Esophagus (tissue), 2 donors: ENCODE measurements around the gene ATF1. TPM values are rescaled to one million over a fixed set of nuclear protein-coding genes. Genes with fewer than 3 reads are reported as not detected.

Source experiments
- H3K27ac ChIP-seq, 2 donors: one replicate each; pipeline ENCODE4 v1.5.1; 2013; ENCODE audit warnings: low read depth in 2 of 2, mild to moderate bottlenecking in 2 of 2, inconsistent platforms in 1 of 2, low read length in 1 of 2, moderate library complexity in 1 of 2
- H3K27me3 ChIP-seq, 2 donors: one replicate each; pipeline ENCODE4 v1.6.1; 2013; ENCODE audit warnings: low read length in 2 of 2, control low read depth in 1 of 2, mild to moderate bottlenecking in 1 of 2; ENCODE audit not compliant: insufficient read depth in 2 of 2, control insufficient read depth in 1 of 2
- H3K36me3 ChIP-seq, 2 donors: one replicate each; pipeline ENCODE4 v1.6.1; 2013; ENCODE audit warnings: low read length in 1 of 2; ENCODE audit not compliant: control insufficient read depth in 2 of 2, insufficient read depth in 2 of 2
- H3K4me1 ChIP-seq, 2 donors: one replicate each; pipeline ENCODE4 v1.6.1; 2013; ENCODE audit warnings: low read length in 1 of 2; ENCODE audit not compliant: control insufficient read depth in 2 of 2, insufficient read depth in 2 of 2
- H3K4me3 ChIP-seq, 2 donors: one replicate each; pipeline ENCODE4 v1.5.1; 2013; ENCODE audit warnings: low read length in 2 of 2, mild to moderate bottlenecking in 2 of 2, low read depth in 1 of 2, moderate library complexity in 1 of 2
- H3K9me3 ChIP-seq, 2 donors: one replicate each; pipeline ENCODE4 v1.6.1; 2013; ENCODE audit warnings: mild to moderate bottlenecking in 2 of 2, low read depth in 1 of 2, low read length in 1 of 2, moderate library complexity in 1 of 2; ENCODE audit not compliant: control insufficient read depth in 2 of 2, insufficient read depth in 1 of 2
- WGBS, 2 donors: extraction: QIAGEN DNeasy Blood & Tissue Kit; methylation state at CpG; one replicate each; pipeline ENCODE4 v1.1.7; 2013; 5-methylcytosine and 5-hydroxymethylcytosine counted together
- polyA plus RNA-seq, 2 donors: library from polyadenylated mRNA; stranded (reverse); fragments of 200-250 nt; gene quantifications; one replicate each; pipeline ENCODE4 v1.2.3, GENCODE V29; 2013
- donor health status: healthy with polysubstance abuse.
- donor health status: Bipolar disorder and iron deficiency.

Gene ATF1
- polyA plus RNA-seq: 1 to 10 TPM; 4.2 to 9.7 TPM

DNA sequence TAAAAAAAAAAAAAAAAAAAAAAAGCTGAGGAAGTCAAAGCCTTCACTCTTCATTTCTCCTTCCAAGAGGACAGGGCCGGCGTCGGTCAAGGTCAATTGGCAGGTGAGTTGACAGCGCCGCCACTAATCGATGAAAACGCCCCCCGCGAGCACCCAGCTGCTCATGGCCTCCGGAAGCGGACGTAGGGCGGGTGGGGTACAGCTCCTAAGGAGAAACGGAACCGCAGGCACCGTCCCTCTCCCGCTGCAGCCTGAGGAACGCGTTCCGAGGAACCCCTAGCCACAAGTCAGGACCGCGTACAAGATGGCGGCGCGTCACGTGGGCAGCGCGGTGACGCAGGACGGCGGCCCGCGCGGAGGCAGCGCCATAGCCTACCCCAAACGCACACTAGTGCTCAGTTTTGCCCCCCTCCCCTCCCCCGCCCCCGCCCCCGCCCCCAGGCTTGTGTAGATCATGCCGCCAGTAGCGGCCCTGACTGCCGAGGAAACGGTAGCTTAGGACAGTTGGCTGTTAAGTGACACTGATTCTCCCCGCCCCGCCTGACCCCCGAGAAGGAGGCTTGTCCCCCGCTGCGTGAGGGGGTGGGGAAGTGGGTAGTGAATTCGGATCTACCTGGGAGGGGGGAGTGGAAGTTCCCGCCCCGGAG is at the start of gene ATF1:
Gene ATF1 (plus strand): TSS at position 463 of the 647 bp plus-strand sequence. CDS start 16,045 bp downstream, outside the sequence.
- WGBS, 2 donors: 0% methylated on average over 50 to 51 of the region's 51 CpGs

DNA sequence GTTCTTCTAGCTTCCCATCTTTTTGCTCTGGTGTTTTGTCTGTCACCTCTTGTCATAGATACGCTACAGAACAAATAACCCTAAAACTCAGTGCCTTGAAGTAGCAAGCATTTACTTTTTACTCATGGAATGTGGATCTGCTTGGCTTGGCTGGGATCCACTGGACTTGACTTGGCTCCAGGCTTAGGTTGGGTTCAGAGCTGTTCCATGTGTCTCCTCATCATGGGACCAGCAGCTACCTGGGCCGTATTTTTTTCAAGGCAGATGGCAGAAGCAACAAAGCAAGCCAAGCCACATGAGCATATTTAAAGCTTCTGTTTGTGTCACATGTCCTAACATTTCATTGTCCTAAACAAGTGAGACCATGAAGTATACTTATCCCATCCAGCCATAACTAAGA is 48.7 kb upstream of the ATF1 start:
- Histone ChIP-seq H3K36me3 (peaks cover 7 to 17% of the 10 kb centered on the region in 2 donors), H3K27me3 (no peaks in the 10 kb centered on the region), H3K4me3 (no peak overlapping the region), H3K9me3 (no peaks in the 10 kb centered on the region), H3K27ac (no peak overlapping the region), H3K4me1 (no peaks in the 10 kb centered on the region)
- WGBS, 2 donors: 67 to 68% methylated on average over 2 of the region's 2 CpGs

More for the DNA sequence above, at the start of gene ATF1:
- Histone ChIP-seq H3K27ac (peak within 1 kb of the TSS; percentile 91 to 99), H3K36me3 (no peaks in the 10 kb centered on the region), H3K27me3 (no peaks in the 10 kb centered on the region), H3K9me3 (no peaks in the 10 kb centered on the region), H3K4me1 (no peaks in the 10 kb centered on the region), H3K4me3 (peak within 1 kb of the TSS; percentile 60 to 74)

GRCh38 chr12:50718760-50719159 is 45.1 kb upstream of the ATF1 start:
- Histone ChIP-seq H3K9me3 (no peaks in the 10 kb centered on the region), H3K27ac (no peak overlapping the region), H3K36me3 (peaks cover 12 to 22% of the 10 kb centered on the region in 2 donors), H3K27me3 (no peaks in the 10 kb centered on the region), H3K4me3 (no peak overlapping the region), H3K4me1 (no peaks in the 10 kb centered on the region)
- WGBS, 2 donors: 77 to 85% methylated on average over 2 of the region's 2 CpGs

- WGBS, 2 donors: 91 to 92% methylated on average over 3 of the region's 3 CpGs
- H3K4me1 ChIP-seq: no peaks in the 10 kb centered on the region
- no peaks in the 10 kb centered on the region for H3K27me3 ChIP-seq
- no peak overlapping the region for H3K27ac ChIP-seq
- H3K9me3 ChIP-seq: no peaks in the 10 kb centered on the region
- H3K4me3 ChIP-seq: no peak overlapping the region
- peaks cover 9 to 27% of the 10 kb centered on the region in 2 donors for H3K36me3 ChIP-seq
Observed at GRCh38 chr12:50720085-50720484, 43.8 kb upstream of the ATF1 start.

DNA sequence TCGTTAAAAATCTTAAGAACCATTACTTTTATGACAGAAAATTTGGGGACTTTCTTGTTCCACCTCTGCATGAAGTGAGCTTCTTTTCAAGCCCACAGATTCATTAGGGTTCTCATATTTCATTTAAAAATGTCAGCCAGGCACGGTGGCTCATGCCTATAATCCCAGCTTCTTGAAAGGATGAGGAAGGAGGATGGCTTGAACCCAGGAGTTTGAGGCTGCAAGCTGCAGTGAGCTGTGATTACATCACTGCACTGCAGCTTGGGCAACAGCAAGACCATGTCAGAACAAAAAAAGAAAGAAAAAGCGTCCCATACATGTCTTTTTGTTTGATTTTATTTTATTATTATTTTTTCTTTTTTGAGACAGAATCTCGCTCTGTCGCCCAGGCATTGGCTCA is 43.4 kb upstream of the ATF1 start:
- Histone ChIP-seq H3K9me3 (no peaks in the 10 kb centered on the region), H3K4me3 (no peak overlapping the region), H3K36me3 (peaks cover 9 to 24% of the 10 kb centered on the region in 2 donors), H3K27ac (no peak overlapping the region), H3K27me3 (no peaks in the 10 kb centered on the region), H3K4me1 (no peaks in the 10 kb centered on the region)
- WGBS, 2 donors: 83 to 89% methylated on average over 5 of the region's 5 CpGs

DNA sequence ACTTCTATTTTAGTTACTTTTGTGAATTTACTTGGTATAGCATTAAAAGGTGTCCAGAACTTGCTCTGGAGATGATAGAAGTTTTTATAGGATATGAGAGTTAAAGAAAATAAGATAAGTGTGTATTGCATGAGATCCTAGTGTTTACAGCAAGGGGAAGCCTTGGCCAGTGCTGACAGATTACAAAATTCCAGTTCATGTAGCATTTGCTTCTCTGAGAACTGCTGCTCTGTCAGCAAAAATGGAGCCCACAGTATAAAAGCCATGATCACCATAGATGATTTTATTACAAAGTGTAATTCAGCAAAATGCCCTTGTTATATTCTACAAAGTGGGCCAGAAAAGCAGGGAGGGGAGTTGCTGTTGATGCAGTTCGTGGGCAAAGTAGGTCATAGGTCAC is 40.0 kb upstream of the ATF1 start:
- no peaks in the 10 kb centered on the region for H3K27me3 ChIP-seq
- H3K27ac ChIP-seq: no peak overlapping the region
- H3K9me3 ChIP-seq: no peaks in the 10 kb centered on the region
- H3K4me3 ChIP-seq: no peak overlapping the region
- peaks cover 10 to 30% of the 10 kb centered on the region in 2 donors for H3K36me3 ChIP-seq
- H3K4me1 ChIP-seq: no peaks in the 10 kb centered on the region
- 65 to 82% methylated on average over 1 of the region's 1 CpG for WGBS, 2 donors

GRCh38 chr12:50725011-50725942 is 38.6 kb upstream of the ATF1 start:
- Histone ChIP-seq H3K27ac (no peak overlapping the region), H3K36me3 (peaks cover 15 to 36% of the 10 kb centered on the region in 2 donors)
- WGBS, 2 donors: 77 to 87% methylated on average over 5 of the region's 5 CpGs

GRCh38 chr12:50727466-50727865 is 36.4 kb upstream of the ATF1 start:
- no peak overlapping the region for H3K27ac ChIP-seq
- H3K4me1 ChIP-seq: no peaks in the 10 kb centered on the region
- H3K36me3 ChIP-seq: peaks cover 19 to 40% of the 10 kb centered on the region in 2 donors
- no peaks in the 10 kb centered on the region for H3K9me3 ChIP-seq
- H3K27me3 ChIP-seq: no peaks in the 10 kb centered on the region
- WGBS, 2 donors: 63 to 71% methylated on average over 2 of the region's 2 CpGs
- H3K4me3 ChIP-seq: no peak overlapping the region

More at GRCh38 chr12:50725011-50725942, 38.6 kb upstream of the ATF1 start:
- Histone ChIP-seq H3K4me3 (no peak overlapping the region), H3K27me3 (no peaks in the 10 kb centered on the region), H3K4me1 (no peaks in the 10 kb centered on the region), H3K9me3 (no peaks in the 10 kb centered on the region)

- no peaks in the 10 kb centered on the region for H3K27me3 ChIP-seq
- H3K27ac ChIP-seq: no peak overlapping the region
- no peaks in the 10 kb centered on the region for H3K4me1 ChIP-seq
- H3K4me3 ChIP-seq: no peak overlapping the region
- H3K36me3 ChIP-seq: peaks cover 18 to 40% of the 10 kb centered on the region in 2 donors
- H3K9me3 ChIP-seq: no peaks in the 10 kb centered on the region
- WGBS, 2 donors: 88 to 92% methylated on average over 7 of the region's 7 CpGs
Observed at GRCh38 chr12:50728417-50728816, 35.5 kb upstream of the ATF1 start.
